GM18505 (cell line): ENCODE data around the gene PHLPP2.

Experiments used
- ATAC-seq: cut with Tn5 transposase; IDR thresholded peaks from one replicate; pipeline ENCODE4 v1.9.1; 2021; ENCODE audit not compliant: unreplicated experiment
- POLR2A ChIP-seq: IDR thresholded peaks from 4 replicates; pipeline ENCODE4 v1.6.1; 2011; ENCODE audit warnings: borderline replicate concordance; ENCODE audit not compliant: insufficient read depth, insufficient read length; ENCODE audit errors: extremely low read depth

Gene PHLPP2

DNA sequence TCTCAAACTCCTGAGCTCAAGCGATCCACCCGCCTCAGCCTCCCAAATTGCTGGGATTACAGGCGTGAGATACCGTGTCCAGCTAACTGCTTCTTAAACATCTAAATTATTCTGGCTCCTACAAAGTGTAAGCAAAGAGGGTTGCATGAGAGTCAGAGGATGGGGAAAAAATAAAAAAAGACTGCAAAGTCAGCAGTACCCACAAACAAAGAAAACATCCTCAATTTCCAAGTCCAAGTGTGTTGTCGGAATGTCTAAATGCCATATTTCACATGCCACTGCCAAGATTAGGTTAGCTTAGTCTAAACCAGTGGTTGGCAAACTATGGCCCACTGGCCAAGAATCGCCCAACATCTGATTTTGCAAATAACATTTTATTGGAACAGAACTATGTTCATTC is 13.0 kb upstream of the PHLPP2 start:
- no peak for ATAC-seq
- TF ChIP-seq POLR2A = no peak

DNA sequence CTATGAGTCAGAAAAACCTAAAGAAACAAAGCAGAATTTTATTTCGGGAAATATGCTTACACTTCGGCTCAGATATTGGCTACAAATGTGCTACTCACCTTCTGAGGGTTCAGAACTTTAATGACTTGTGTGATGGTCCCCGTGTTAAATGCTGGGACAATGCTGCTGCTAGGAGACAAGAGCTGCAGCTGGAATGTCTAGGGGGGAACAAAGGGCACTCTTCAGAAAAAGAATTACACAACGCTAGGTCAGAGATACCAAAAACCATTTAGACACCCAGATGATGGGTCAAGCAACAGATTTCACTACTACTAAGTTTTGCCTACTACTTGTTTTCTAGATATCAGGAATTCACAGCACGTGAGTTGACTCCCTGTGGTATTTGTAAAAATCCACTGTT is 10.0 kb upstream of the PHLPP2 start:
- ATAC-seq = no peak

GRCh38 chr16:71732587-71732986 is 8.1 kb upstream of the PHLPP2 start:
- no peak for TF ChIP-seq POLR2A
- ATAC-seq = no peak

More for the DNA sequence above, 10.0 kb upstream of the PHLPP2 start:
- no peak for TF ChIP-seq POLR2A

DNA sequence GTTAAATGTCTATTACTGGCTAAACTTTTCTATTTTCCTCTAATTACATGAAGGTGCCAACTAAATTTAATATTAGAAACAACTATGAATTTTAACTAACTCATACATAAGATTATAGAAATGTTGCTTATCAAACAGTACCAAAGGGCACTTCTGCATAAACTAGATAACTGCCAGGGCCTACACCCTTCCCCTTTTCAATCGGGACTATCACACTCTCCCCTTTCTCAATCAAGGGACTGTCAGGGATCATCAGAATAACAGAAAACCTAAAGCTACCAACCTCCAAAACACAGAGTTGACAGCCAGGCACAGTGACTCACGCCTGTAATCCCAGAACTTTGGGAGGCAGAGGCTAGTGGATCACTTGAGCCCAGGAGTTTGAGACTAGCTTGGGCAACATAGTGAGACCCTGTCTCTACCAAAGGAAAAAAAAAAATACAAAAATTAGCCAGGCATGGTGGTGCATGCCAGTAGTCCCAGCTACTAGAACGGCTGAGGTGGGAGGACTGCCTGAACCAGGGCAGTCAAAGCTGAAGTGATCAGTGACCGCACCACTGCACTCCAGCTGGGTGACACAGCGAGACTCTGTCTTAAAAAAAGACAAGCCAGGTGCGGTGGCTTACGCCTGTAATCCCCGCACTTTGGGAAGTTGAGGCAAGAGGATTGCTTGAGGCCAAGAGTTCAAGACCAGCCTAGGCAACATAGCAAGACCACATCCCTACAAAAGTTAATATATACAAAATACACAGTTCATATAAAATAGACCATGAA is 3.2 kb upstream of the PHLPP2 start:
- ATAC-seq = no peak
- no peak for TF ChIP-seq POLR2A

GRCh38 chr16:71726476-71727315 is 2.2 kb upstream of the PHLPP2 start:
- TF ChIP-seq POLR2A = no peak
- no peak for ATAC-seq

DNA sequence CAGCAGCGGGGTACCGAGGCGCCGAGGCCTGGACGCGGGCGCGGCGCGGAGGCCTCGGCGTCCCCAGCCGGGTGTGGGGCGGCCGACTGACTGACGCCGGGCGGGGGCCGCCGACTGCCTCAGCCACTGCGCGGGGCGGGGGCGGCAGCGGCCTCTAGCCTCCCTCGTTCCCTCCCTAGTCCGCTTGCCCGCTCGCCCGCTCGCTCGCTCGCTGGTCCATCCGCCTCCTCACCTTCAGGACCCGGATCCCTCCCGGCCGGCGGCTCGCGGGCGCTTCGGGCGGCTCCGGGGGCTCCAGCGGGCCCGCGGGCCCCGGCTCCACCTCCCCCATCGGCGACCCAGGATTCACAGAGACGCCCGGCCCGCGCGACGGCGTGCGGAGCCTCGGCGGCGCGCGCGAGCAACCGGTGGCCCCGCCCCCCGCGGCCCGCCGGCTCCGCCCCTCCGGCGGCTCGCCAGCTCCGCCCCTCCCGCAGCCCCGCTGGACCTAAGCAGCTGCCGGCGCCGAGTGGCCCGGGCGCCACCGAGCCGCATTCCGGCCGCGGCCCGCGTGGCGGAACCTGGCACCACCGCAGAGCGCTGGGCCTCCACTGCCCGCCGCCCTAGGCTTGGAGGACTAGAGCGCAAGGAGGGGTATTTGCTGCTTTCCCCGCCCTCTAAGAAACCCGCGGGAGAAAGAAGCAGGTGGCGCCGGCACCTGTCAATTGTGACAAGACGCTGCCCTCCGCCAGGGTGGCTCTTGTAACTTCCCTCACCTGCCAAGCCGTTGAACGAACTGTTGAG is 773 bp downstream of the PHLPP2 start:
- TF ChIP-seq POLR2A = peak; percentile 57
- ATAC-seq = peak; percentile 74

GRCh38 chr16:71722801-71723536 is 1.5 kb downstream of the PHLPP2 start:
- ATAC-seq = peak; percentile 44
- peak; percentile 3 for TF ChIP-seq POLR2A

- no peak for ATAC-seq
- TF ChIP-seq POLR2A = no peak
These were observed 3.3 kb downstream of the PHLPP2 start for GRCh38 chr16:71721066-71721740.

- ATAC-seq = no peak
- no peak for TF ChIP-seq POLR2A
These were observed 12.0 kb downstream of the PHLPP2 start for GRCh38 chr16:71712501-71712900.

- ATAC-seq = no peak
- TF ChIP-seq POLR2A = no peak
These were observed 12.7 kb downstream of the PHLPP2 start for GRCh38 chr16:71711789-71712188.

DNA sequence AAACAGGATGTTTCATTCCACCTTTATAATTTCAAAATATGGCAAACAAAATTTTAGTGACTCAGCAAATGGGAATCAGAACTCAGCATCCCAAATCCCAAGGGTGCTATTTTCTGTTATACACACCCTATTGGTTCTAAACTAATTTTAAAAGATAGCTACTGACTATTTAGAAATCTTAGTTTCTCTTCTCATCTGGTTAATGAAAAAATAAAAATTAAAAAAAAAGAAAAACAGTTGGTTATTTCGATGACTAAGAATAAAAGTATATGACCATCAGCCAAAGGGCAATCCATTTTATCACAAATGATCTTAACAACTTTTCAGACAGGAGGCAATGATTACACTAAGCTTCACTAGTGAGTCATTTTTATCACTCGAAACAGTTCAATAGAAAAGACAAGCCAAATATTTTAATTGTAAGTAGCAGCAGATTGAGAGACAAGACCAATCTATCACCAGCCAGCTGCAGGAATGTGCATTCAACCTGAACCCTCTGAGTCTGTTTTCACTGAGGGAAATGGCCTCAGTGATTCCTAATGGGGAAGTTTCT is 15.2 kb downstream of the PHLPP2 start:
- no peak for ATAC-seq
- TF ChIP-seq POLR2A = no peak

- ATAC-seq = no peak
- no peak for TF ChIP-seq POLR2A
These were observed 15.8 kb downstream of the PHLPP2 start for GRCh38 chr16:71708696-71709095.
